Measurements from ENCODE around the gene ERVMER34-1.

The ERVMER34-1 gene, protein sequence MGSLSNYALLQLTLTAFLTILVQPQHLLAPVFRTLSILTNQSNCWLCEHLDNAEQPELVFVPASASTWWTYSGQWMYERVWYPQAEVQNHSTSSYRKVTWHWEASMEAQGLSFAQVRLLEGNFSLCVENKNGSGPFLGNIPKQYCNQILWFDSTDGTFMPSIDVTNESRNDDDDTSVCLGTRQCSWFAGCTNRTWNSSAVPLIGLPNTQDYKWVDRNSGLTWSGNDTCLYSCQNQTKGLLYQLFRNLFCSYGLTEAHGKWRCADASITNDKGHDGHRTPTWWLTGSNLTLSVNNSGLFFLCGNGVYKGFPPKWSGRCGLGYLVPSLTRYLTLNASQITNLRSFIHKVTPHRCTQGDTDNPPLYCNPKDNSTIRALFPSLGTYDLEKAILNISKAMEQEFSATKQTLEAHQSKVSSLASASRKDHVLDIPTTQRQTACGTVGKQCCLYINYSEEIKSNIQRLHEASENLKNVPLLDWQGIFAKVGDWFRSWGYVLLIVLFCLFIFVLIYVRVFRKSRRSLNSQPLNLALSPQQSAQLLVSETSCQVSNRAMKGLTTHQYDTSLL

GRCh38 chr4:52750819-52751486, at the start of gene ERVMER34-1:
ERVMER34-1 (minus strand) TSS chr4:52751425; CDS start chr4:52745520, 5,905 bp downstream.
- DNase-seq (ENCODE audit: low read depth): no peak

GRCh38 chr4:52799813-52800212, 48.6 kb upstream of the ERVMER34-1 start:
- no peak for DNase-seq (ENCODE audit: low read depth)

DNA sequence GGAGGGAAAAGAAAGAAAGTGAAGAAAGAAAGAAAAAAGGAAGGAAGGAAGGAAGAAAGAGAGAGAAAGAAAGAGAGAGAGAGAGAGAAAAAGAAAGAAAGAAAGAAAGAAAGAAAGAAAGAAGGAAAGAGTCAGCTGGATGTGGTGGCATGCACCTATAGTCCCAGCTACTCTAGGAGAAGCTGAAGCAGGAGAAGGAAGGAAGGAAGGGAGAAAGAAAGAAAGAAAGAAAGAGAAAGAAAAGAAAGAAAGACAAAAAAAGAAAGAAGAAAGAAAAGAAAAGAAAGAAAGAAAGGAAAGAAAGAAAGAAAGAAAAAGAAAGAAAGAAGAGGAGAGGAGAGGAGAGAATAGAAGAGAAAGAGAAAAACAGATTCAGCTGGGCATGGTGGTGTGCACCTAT, 44.3 kb upstream of the ERVMER34-1 start:
- no peak for DNase-seq (ENCODE audit: low read depth)

- no peak for DNase-seq (ENCODE audit: low read depth)
These were observed 40.7 kb upstream of the ERVMER34-1 start for GRCh38 chr4:52791936-52792335.

GRCh38 chr4:52789774-52790173, 38.5 kb upstream of the ERVMER34-1 start:
- no peak for DNase-seq (ENCODE audit: low read depth)

DNA sequence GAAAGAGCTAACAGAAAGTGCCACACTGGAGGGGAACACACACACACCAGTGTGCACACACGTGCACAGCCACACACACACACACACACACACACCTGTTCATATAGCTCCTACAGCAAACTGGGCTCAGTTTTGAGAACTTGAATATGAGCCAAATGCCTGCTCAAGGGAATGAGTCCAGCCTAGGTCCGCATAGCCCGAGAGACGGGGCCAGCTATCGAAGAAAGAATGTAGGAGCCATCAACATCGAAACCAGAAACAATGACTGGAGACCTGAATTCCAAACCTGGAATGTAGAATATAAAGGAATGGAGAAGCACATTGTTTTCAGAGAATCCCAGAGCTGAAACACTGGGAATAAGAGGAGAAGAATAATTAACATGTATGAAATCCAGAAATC, 37.6 kb upstream of the ERVMER34-1 start:
- DNase-seq (ENCODE audit: low read depth): no peak

GRCh38 chr4:52783069-52783468, 31.8 kb upstream of the ERVMER34-1 start:
- DNase-seq (ENCODE audit: low read depth): no peak

DNA sequence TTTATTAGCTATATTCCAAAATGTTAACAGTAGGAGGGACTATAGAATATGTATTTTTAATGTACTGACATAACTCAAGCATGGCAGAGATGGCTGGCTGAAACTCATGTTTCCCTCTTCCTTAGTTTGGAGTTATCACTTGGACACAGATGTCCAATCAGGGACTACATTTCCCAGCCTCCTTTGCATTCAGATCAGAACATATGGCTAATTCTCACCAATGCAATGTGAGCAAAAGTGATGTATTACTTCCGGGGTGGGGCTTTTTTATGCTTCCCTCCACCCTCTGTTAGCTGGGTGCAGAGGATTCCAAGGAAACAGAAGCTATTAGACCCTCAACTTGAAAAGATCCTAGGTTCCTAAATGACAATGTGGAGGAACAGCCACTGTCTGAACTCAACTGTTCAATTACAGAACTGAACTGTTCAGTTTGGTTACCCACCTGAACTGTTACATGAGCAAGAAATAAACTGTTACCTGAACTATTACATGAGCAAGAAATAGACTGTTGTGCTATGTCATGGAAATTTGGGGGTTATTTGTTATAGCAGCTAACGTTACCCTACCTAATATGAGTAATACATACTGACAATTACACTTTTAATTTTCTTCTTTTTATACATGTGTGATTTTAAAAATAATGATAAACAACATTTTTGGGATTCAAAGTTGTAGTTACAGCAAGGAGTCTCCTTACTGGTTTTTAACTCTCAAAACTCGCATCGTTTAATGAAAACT, 29.6 kb upstream of the ERVMER34-1 start:
- no peak for DNase-seq (ENCODE audit: low read depth)

- DNase-seq (ENCODE audit: low read depth): no peak
These were observed 29.0 kb upstream of the ERVMER34-1 start for GRCh38 chr4:52780206-52780605.

- no peak for DNase-seq (ENCODE audit: low read depth)
These were observed 9.0 kb upstream of the ERVMER34-1 start for GRCh38 chr4:52760256-52760655.

DNA sequence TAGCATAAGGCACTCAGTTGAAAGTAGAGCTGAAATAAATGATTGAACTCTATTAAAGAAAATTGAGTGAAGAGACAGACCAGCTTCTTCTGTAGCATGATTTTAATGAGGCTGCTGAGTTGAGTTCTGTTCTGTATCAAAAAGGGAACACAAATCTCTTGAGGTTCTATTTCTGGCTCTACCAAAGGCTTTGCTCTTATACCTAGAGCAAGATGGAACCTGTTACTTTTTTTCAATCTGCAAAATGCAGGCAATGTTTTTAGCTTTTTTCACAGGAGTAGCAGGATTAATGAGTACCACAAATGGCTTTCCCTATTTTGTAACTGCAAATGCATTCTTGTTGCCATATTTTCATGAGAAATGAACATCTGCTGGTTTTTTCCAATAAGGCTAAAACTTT, 4.2 kb upstream of the ERVMER34-1 start:
- no peak for DNase-seq (ENCODE audit: low read depth)

- DNase-seq (ENCODE audit: low read depth): no peak
These were observed 1.7 kb upstream of the ERVMER34-1 start for GRCh38 chr4:52752936-52753335.

DNA sequence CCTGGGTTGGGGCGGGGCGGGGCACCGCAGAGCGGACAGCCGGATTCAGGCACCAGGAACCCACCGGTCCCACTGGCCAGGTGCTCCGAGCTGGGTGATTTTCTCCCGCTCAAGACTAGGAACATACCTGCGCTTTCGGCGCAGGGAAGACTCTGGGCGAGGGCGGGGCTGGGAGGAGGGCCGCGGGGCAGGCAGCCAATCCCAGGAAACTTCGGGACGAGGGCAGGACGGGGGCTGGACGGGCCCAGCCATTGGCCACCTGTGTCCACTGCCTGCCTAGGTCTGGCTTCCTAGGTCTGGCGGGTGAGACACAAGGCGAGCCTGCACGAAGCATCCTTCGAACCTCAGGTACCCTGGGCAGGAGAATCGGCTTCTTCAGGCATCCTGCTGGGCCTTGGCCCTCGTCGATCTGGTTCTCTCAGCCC, 274 bp upstream of the ERVMER34-1 start:
- no peak for DNase-seq (ENCODE audit: low read depth)

- DNase-seq (ENCODE audit: low read depth): no peak
These were observed 1.0 kb downstream of the ERVMER34-1 start for GRCh38 chr4:52750213-52750612.

DNA sequence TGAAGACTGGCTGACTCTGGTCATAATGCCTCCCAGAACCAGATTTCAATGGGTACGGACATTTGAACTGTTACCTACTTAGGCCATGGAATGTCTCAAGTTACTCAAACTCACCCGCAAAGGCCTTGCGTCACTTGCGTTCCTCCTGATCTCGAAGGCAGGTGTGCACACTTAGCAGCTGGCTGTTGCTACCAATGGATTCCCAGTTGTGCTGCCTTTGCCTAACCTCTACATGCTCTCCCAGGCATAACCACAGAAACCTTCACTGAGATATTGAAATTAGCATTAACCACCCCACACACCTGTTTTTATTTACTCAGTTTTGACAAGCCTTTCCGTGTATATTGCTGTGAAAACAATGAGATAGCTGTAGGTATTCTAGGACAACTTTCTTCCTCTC, 2.8 kb downstream of the ERVMER34-1 start:
- no peak for DNase-seq (ENCODE audit: low read depth)

DNA sequence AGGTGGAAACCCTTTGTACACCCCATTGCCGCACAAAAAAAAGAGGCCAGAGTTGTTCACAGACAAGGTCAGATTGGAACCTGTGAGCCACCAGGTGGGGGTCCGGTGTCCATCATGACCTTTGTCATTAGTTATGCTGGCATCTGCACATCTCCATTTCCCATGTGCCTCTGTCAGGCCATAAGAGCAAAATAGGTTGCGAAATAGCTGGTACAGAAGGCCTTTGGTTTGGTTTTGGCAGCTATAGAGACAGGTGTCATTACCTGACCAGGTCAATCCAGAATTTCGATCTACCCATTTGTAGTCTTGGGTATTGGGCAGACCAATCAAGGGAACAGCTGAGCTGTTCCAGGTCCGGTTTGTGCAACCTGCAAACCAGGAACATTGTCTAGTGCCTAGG, 6.6 kb downstream of the ERVMER34-1 start:
- no peak for DNase-seq (ENCODE audit: low read depth)

DNA sequence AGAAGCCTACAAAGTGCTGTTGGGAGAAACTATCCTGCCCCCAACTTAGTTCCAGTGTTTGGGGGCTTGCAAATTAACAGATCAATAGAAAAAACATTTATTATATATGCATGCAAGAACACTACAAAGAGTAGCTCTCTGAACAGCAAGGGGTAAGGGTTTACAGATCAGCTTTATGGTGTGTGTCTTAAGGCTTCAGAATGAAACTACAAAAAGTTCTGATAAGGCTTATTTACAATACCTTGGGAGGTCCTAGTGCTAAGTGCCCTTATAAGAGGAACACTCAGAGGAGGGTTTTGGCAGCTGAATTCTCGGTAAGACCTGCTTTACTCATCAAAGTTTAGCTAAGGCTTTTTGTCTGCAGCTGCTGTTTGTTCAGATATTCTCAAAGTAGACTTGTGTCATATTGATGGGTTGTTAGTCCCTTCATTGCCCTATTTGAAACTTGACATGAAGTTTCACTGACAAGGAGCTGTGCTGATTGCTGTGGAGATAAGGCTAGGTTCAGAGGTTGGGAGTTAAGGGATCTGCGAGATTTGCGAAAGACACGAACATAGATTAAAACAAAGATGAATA, 7.7 kb downstream of the ERVMER34-1 start:
- no peak for DNase-seq (ENCODE audit: low read depth)

GRCh38 chr4:52729586-52729985, 21.6 kb downstream of the ERVMER34-1 start:
- DNase-seq (ENCODE audit: low read depth): no peak

- no peak for DNase-seq (ENCODE audit: low read depth)
These were observed 22.5 kb downstream of the ERVMER34-1 start for GRCh38 chr4:52728691-52729240.

- DNase-seq (ENCODE audit: low read depth): no peak
These were observed 24.2 kb downstream of the ERVMER34-1 start for GRCh38 chr4:52726826-52727580.
